H1 (cell line): ENCODE results near the gene SOX8. TPM values are rescaled to one million over a fixed set of nuclear protein-coding genes. Genes with fewer than 3 reads are reported as not detected.
"Not testable (repeated sequence)": the region's sequence is repeated elsewhere in the genome, so short reads cannot be mapped to it uniquely, and the experiment has no call there.

Experiments
- CTCF ChIA-PET: fragments of 300-600 bp; sonication (Branson Sonifier 250); formaldehyde crosslinking; loops from one replicate; lab custom pipeline; 2021; ENCODE audit not compliant: partially characterized antibody; lab: Charles Lee
- POLR2A ChIA-PET: fragments of 300-600 bp; sonication (Branson Sonifier 250); formaldehyde crosslinking; loops from one replicate; lab custom pipeline; 2021; ENCODE audit warnings: inconsistent platforms; ENCODE audit not compliant: partially characterized antibody; lab: Charles Lee
- DNase-seq, 2 experiments: peaks; one replicate each; pipeline versions ENCODE4 v3.0.0 to v3.0.0-alpha.2; 2010 to 2022; ENCODE audit warnings: low spot score in 2 of 2, low read depth in 1 of 2, mixed read lengths in 1 of 2
- FAIRE-seq: peaks from 2 replicates; lab custom pipeline; 2011; peaks lifted over from hg19 to GRCh38; lab: Jason Lieb, UNC
- H2AFZ ChIP-seq: 2 replicates; pipeline ENCODE4 v1.8.1; 2012; ENCODE audit warnings: low read length, inconsistent platforms
- H2AK5ac ChIP-seq: 2 replicates; pipeline ENCODE4 v1.6.1; 2013; ENCODE audit warnings: low read depth, low read length
- H2BK120ac ChIP-seq: replicated peaks from 2 replicates; pipeline ENCODE3; 2013; ENCODE audit warnings: low read depth, low read length, inconsistent platforms
- H2BK12ac ChIP-seq: 2 replicates; pipeline ENCODE4 v1.6.1; 2013; ENCODE audit warnings: low read depth, low read length
- H2BK15ac ChIP-seq: 2 replicates; pipeline ENCODE4 v1.6.1; 2013; ENCODE audit warnings: low read length
- H2BK20ac ChIP-seq: 2 replicates; pipeline ENCODE4 v1.6.1; 2013; ENCODE audit warnings: low read length
- H2BK5ac ChIP-seq: 2 replicates; pipeline ENCODE4 v1.6.1; 2013; ENCODE audit warnings: low read depth, low read length
- H3K14ac ChIP-seq: 2 replicates; pipeline ENCODE4 v1.6.1; 2013; ENCODE audit warnings: inconsistent platforms; ENCODE audit not compliant: insufficient read length
- H3K18ac ChIP-seq: 2 replicates; pipeline ENCODE4 v1.6.1; 2013; ENCODE audit warnings: low read length; ENCODE audit errors: extremely low read depth
- H3K23ac ChIP-seq: 2 replicates; pipeline ENCODE4 v1.6.1; 2013; ENCODE audit warnings: inconsistent platforms; ENCODE audit not compliant: insufficient read length
- H3K23me2 ChIP-seq: 2 replicates; pipeline ENCODE4 v1.6.1; 2013; ENCODE audit warnings: low read depth, low read length
- H3K27ac ChIP-seq: 2 replicates; pipeline ENCODE4 v1.6.1; 2011; ENCODE audit warnings: low read depth, low read length, inconsistent platforms
- H3K27me3 ChIP-seq, 4 experiments: replicated peaks in 1 of 4; 1 replicate in 1 of 4; 2 replicates in 3 of 4; pipeline versions ENCODE4 v1.6.1 to v1.8.1; 2011 to 2013; ENCODE audit warnings: low read length in 3 of 4, mild to moderate bottlenecking in 3 of 4, inconsistent platforms in 2 of 4, mixed read lengths in 2 of 4, moderate library complexity in 1 of 4; ENCODE audit not compliant: control insufficient read depth in 3 of 4, insufficient read depth in 3 of 4; ENCODE audit errors: extremely low read depth in 1 of 4
- H3K36me3 ChIP-seq, 4 experiments: 2 replicates each; pipeline versions ENCODE4 v1.6.1 to v1.8.1; 2011 to 2013; ENCODE audit warnings: mild to moderate bottlenecking in 4 of 4, low read length in 3 of 4, moderate library complexity in 2 of 4, control low read depth in 1 of 4, inconsistent platforms in 1 of 4; ENCODE audit not compliant: insufficient read depth in 4 of 4, control insufficient read depth in 2 of 4
- H3K4ac ChIP-seq: replicated peaks from 2 replicates; pipeline ENCODE3; 2013; ENCODE audit warnings: low read length, low read depth, mixed read lengths, inconsistent platforms; ENCODE audit not compliant: insufficient read length
- H3K4me1 ChIP-seq, 4 experiments: replicated peaks in 1 of 4; 1 replicate in 1 of 4; 2 replicates in 3 of 4; pipeline versions ENCODE4 v1.6.1 to v1.8.1; 2011 to 2013; ENCODE audit warnings: low read length in 3 of 4, inconsistent platforms in 2 of 4, mixed read lengths in 1 of 4; ENCODE audit not compliant: insufficient read depth in 4 of 4, control insufficient read depth in 3 of 4
- H3K4me2 ChIP-seq, 2 experiments: 2 replicates each; pipeline versions ENCODE4 v1.6.1 to v1.8.1; 2011 to 2013; ENCODE audit warnings: low read depth in 2 of 2, low read length in 2 of 2, control low read depth in 1 of 2, inconsistent platforms in 1 of 2, mild to moderate bottlenecking in 1 of 2; ENCODE audit not compliant: insufficient read depth in 1 of 2
- H3K4me3 ChIP-seq, 4 experiments: fragments of 200-600, 300-600 bp in 1 of 4; sonication (generic), shearing (Covaris generic), sonication (Bioruptor Twin) in 1 of 4; 2 replicates each; pipeline versions ENCODE4 v1.5.1 to v1.8.1; 2011 to 2016; ENCODE audit warnings: low read length in 4 of 4, low read depth in 3 of 4, control low read depth in 2 of 4, inconsistent platforms in 2 of 4, mild to moderate bottlenecking in 2 of 4, mixed read lengths in 1 of 4, moderate library complexity in 1 of 4; ENCODE audit not compliant: insufficient read depth in 2 of 4; ENCODE audit errors: extremely low read depth in 1 of 4
- H3K56ac ChIP-seq: replicated peaks from 2 replicates; pipeline ENCODE3; 2013; ENCODE audit warnings: low read depth, mild to moderate bottlenecking, mixed read lengths, low read length, inconsistent platforms; ENCODE audit not compliant: insufficient read length
- H3K79me1 ChIP-seq: 2 replicates; pipeline ENCODE4 v1.6.1; 2013; ENCODE audit warnings: low read depth, low read length, control low read depth
- H3K79me2 ChIP-seq, 2 experiments: 2 replicates each; pipeline versions ENCODE4 v1.6.1 to v1.8.1; 2012 to 2013; ENCODE audit warnings: low read length in 2 of 2, mild to moderate bottlenecking in 2 of 2, inconsistent platforms in 1 of 2; ENCODE audit not compliant: insufficient read depth in 2 of 2, control insufficient read depth in 1 of 2
- H3K9ac ChIP-seq, 4 experiments: replicated peaks in 1 of 4; 1 replicate in 1 of 4; 2 replicates in 3 of 4; pipeline versions ENCODE4 v1.6.1 to v1.8.1; 2011 to 2013; ENCODE audit warnings: low read depth in 3 of 4, low read length in 3 of 4, control low read depth in 2 of 4, mild to moderate bottlenecking in 2 of 4, moderate library complexity in 2 of 4, inconsistent platforms in 1 of 4; ENCODE audit errors: extremely low read depth in 1 of 4
- H3K9me3 ChIP-seq, 2 experiments: 2 replicates each; pipeline versions ENCODE4 v1.6.1 to v1.8.1; 2012 to 2013; ENCODE audit warnings: mild to moderate bottlenecking in 2 of 2, moderate library complexity in 2 of 2, control low read depth in 1 of 2, inconsistent platforms in 1 of 2, low read depth in 1 of 2, low read length in 1 of 2, mixed read lengths in 1 of 2; ENCODE audit not compliant: insufficient read depth in 2 of 2
- H4K20me1 ChIP-seq, 2 experiments: replicated peaks in 1 of 2; 2 replicates each; pipeline versions ENCODE3 to v1.8.1; 2011 to 2013; ENCODE audit warnings: inconsistent platforms in 2 of 2, low read length in 2 of 2, mild to moderate bottlenecking in 1 of 2; ENCODE audit not compliant: insufficient read depth in 2 of 2, control insufficient read depth in 1 of 2
- H4K5ac ChIP-seq: 2 replicates; pipeline ENCODE4 v1.6.1; 2013; ENCODE audit warnings: low read length, low read depth, mixed read lengths, inconsistent platforms; ENCODE audit not compliant: insufficient read length
- H4K8ac ChIP-seq: 2 replicates; pipeline ENCODE4 v1.8.0; 2013; ENCODE audit warnings: mild to moderate bottlenecking, moderate library complexity, low read length, inconsistent platforms; ENCODE audit not compliant: insufficient read depth; ENCODE audit errors: extremely low read depth
- H4K91ac ChIP-seq: replicated peaks from 2 replicates; pipeline ENCODE3; 2013; ENCODE audit warnings: low read length, mixed read lengths, inconsistent platforms; ENCODE audit not compliant: insufficient read length
- WGBS, 2 experiments: shearing (Covaris generic) in 1 of 2; methylation state at CpG; one replicate each; pipeline versions ENCODE4 v1.1.6 to v1.1.7; 2013 to 2015; ENCODE audit warnings: low lambda C conversion rate in 2 of 2, mixed read lengths in 2 of 2, inconsistent platforms in 1 of 2, low coverage in 1 of 2, missing lambda C conversion rate in 1 of 2; ENCODE audit not compliant: insufficient replicate concordance in 2 of 2, insufficient coverage in 1 of 2, insufficient read length in 1 of 2; ENCODE audit errors: extremely low coverage in 1 of 2, missing lambda C conversion rate in 1 of 2; 5-methylcytosine and 5-hydroxymethylcytosine counted together
- polyA plus RNA-seq, 7 experiments: library from polyadenylated mRNA; depleted of rRNA in 3 of 7; stranded (reverse) in 5 of 7; unstranded in 2 of 7; fragments of >200 nt in 5 of 7; fragments of 200-250 nt in 2 of 7; gene quantifications; 1 replicate in 5 of 7; 2 replicates in 1 of 7; 4 replicates in 1 of 7; pipeline versions ENCODE4 v1.2.1 to v1.2.3, GENCODE V29; 2011 to 2013; ENCODE audit warnings: missing spikeins in 2 of 7, mixed read lengths in 2 of 7
- total RNA-seq: library from RNA; stranded (reverse); fragmentation: NEBNext Ultra II Directional; extraction: Animal tissue kit (Norgen Biotek cat#: 25700); gene quantifications from 2 replicates; pipeline ENCODE4 v1.2.1, GENCODE V29; 2021

The SOX8 gene
- total and polyA plus RNA-seq, 2 of the 8 experiments (the other 6 are each of a cell fraction or from before 2014, with no cell fraction given): 2.2 to 5.7 TPM

GRCh38 chr16:950733-951573 lies 30.6 kb upstream of the SOX8 start:
- H2BK20ac ChIP-seq, H4K20me1 ChIP-seq, H2BK120ac ChIP-seq, H3K56ac ChIP-seq, H3K14ac ChIP-seq, DNase-seq, H3K18ac ChIP-seq, H3K23ac ChIP-seq, H4K5ac ChIP-seq, H3K4me2 ChIP-seq, H3K27ac ChIP-seq, H4K8ac ChIP-seq, H3K79me1 ChIP-seq, H3K36me3 ChIP-seq, H4K91ac ChIP-seq, POLR2A ChIA-PET, H3K23me2 ChIP-seq, FAIRE-seq, H2BK12ac ChIP-seq, H3K27me3 ChIP-seq, H2BK5ac ChIP-seq, H2BK15ac ChIP-seq, H3K9ac ChIP-seq, H2AK5ac ChIP-seq, H2AFZ ChIP-seq, H3K4me1 ChIP-seq, H3K79me2 ChIP-seq, H3K4me3 ChIP-seq, H3K4ac ChIP-seq: not testable (repeated sequence)
- 68% methylated on average over 17 of the region's 27 CpGs; no CpG with 5 or more reads in 1 of the 2 experiments for WGBS, 2 experiments
- peaks cover 11 to 53% of the 10 kb centered on the region in 2 experiments; a peak in 3 of 4 replicates for H3K9me3 ChIP-seq
- CTCF ChIA-PET: interaction anchor here (0.6 kb wide), 1 partner anchor 605 kb away, joined by 4 read pairs; no protein-coding TSS in a partner anchor
